Measurements from ENCODE around the gene PNKP. TPM values are rescaled to one million over a fixed set of nuclear protein-coding genes. Genes with fewer than 3 reads are reported as not detected.

The PNKP gene
- total and polyA plus RNA-seq, 9 of the 15 experiments (the other 6 are each of a cell fraction or from before 2014, with no cell fraction given): 2.8 to 85.4 (median 25.3) TPM

- H3K9me3 ChIP-seq (replicated peaks; ENCODE audit: control insufficient read depth, insufficient read depth, low read depth, low read length): no peaks in the 10 kb centered on the region
- H3K4me1 ChIP-seq (replicated peaks in 1 of 2; ENCODE audit: control insufficient read depth in 2 of 2, insufficient read depth in 2 of 2, low read length in 2 of 2): peaks cover 12 to 56% of the 10 kb centered on the region in 2 experiments
- ChIA-PET POLR2A (no interaction called here), CTCF (ENCODE audit: low intra/inter-chr PET ratio) (no interaction called here)
- no peaks in the 10 kb centered on the region for H3K27me3 ChIP-seq (ENCODE audit: control insufficient read depth in 2 of 2, insufficient read depth in 2 of 2, low read length in 2 of 2)
- ATAC-seq (no peak), DNase-seq (ENCODE audit: extremely low read depth in 1 of 4, low spot score in 3 of 4) (no peak), FAIRE-seq (no peak)
- no peak overlapping the region for H3K4me3 ChIP-seq
- H3K9ac ChIP-seq (ENCODE audit: insufficient read depth in 1 of 2, low read depth in 2 of 2, low read length in 2 of 2): peak overlapping the region in 1 of 2 experiments; percentile 43; a peak in 2 of 4 replicates
- H2AFZ ChIP-seq (ENCODE audit: low read depth, low read length): no peak overlapping the region
- TF ChIP-seq RBFOX2 (IDR thresholded peaks at IDR 0.05; ENCODE audit: low read depth, low read length) (peak; percentile 45; the same call in 1 of the 2 replicates), POLR2G (IDR thresholded peaks at IDR 0.05; ENCODE audit: low read depth, low read length) (peak; percentile 53), ZBTB33 (CRISPR knock-in tag; IDR thresholded peaks at IDR 0.05) (0 out of 2 replicates have a peak, but pooled peaks have one; percentile 35)
- TF ChIP-seq, protein P1, sequence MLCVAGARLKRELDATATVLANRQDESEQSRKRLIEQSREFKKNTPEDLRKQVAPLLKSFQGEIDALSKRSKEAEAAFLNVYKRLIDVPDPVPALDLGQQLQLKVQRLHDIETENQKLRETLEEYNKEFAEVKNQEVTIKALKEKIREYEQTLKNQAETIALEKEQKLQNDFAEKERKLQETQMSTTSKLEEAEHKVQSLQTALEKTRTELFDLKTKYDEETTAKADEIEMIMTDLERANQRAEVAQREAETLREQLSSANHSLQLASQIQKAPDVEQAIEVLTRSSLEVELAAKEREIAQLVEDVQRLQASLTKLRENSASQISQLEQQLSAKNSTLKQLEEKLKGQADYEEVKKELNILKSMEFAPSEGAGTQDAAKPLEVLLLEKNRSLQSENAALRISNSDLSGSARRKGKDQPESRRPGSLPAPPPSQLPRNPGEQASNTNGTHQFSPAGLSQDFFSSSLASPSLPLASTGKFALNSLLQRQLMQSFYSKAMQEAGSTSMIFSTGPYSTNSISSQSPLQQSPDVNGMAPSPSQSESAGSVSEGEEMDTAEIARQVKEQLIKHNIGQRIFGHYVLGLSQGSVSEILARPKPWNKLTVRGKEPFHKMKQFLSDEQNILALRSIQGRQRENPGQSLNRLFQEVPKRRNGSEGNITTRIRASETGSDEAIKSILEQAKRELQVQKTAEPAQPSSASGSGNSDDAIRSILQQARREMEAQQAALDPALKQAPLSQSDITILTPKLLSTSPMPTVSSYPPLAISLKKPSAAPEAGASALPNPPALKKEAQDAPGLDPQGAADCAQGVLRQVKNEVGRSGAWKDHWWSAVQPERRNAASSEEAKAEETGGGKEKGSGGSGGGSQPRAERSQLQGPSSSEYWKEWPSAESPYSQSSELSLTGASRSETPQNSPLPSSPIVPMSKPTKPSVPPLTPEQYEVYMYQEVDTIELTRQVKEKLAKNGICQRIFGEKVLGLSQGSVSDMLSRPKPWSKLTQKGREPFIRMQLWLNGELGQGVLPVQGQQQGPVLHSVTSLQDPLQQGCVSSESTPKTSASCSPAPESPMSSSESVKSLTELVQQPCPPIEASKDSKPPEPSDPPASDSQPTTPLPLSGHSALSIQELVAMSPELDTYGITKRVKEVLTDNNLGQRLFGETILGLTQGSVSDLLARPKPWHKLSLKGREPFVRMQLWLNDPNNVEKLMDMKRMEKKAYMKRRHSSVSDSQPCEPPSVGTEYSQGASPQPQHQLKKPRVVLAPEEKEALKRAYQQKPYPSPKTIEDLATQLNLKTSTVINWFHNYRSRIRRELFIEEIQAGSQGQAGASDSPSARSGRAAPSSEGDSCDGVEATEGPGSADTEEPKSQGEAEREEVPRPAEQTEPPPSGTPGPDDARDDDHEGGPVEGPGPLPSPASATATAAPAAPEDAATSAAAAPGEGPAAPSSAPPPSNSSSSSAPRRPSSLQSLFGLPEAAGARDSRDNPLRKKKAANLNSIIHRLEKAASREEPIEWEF (CRISPR knock-in tag; IDR thresholded peaks at IDR 0.05): no peak
- intact Hi-C loops (cut with micrococcal nuclease): no loop called here
- in situ Hi-C loops (cut with MboI): no loop called here
- H4K20me1 ChIP-seq (replicated peaks; ENCODE audit: control insufficient read depth, insufficient read depth, low read length): no peaks in the 10 kb centered on the region
- no peak overlapping the region for H3K4me2 ChIP-seq (ENCODE audit: insufficient read depth, low read length)
- no TSS peak for BruUV-seq (replicated peaks)
- peaks cover 21% of the 10 kb centered on the region for H3K36me3 ChIP-seq (ENCODE audit: control insufficient read depth, insufficient read depth, low read length)
- no peaks in the 10 kb centered on the region for H3K79me2 ChIP-seq (ENCODE audit: control insufficient read depth, insufficient read depth, low read length)
- 88% methylated on average over 17 of the region's 54 CpGs for WGBS (ENCODE audit: insufficient coverage, low coverage, missing lambda C conversion rate)
- no peak overlapping the region for H3K27ac ChIP-seq (ENCODE audit: extremely low read depth, low read depth, low read length)
- peaks cover 3% of the 10 kb centered on the region for H3K9me1 ChIP-seq (ENCODE audit: control insufficient read depth, insufficient read depth, low read length)
These were observed 20.5 kb upstream of the PNKP start for GRCh38 chr19:49887665-49888509.
